Activated CD4-positive, CD25-positive, alpha-beta regulatory T cell treated with anti-CD3 and anti-CD28 coated beads, Interleukin-2, amount 50 U/mL, for 24 hours (primary cell): ENCODE measurements around the gene PDLIM7.

Experiments
- ATAC-seq, 2 donors: fragments of 150-1000 bp; cut with Tn5 transposase; one replicate each; pipeline ENCODE4 v1.10.0; 2021; ENCODE audit warnings: mild to moderate bottlenecking in 1 of 2, moderate library complexity in 1 of 2

Gene PDLIM7

DNA sequence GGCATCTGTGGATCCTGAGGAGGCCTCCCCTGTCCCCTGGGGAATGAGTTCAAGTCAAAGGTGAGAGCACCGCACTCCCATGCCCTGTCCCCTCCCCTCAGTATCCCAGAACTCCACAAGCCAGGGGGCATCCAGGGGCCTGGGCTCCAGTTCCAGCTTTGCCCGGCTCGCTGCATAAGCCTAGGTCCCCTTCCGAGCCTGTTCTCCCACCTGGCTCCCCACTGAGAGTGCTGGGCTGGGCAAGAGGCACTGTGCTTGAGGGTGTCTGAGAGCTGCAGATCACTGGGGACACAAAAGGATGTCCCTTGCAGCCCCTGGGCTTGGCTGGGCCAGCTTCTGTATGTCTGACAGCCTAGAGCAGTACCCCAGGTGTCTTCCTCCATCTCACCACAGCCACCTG lies 7.7 kb upstream of the PDLIM7 start:
- ATAC-seq: no peak

DNA sequence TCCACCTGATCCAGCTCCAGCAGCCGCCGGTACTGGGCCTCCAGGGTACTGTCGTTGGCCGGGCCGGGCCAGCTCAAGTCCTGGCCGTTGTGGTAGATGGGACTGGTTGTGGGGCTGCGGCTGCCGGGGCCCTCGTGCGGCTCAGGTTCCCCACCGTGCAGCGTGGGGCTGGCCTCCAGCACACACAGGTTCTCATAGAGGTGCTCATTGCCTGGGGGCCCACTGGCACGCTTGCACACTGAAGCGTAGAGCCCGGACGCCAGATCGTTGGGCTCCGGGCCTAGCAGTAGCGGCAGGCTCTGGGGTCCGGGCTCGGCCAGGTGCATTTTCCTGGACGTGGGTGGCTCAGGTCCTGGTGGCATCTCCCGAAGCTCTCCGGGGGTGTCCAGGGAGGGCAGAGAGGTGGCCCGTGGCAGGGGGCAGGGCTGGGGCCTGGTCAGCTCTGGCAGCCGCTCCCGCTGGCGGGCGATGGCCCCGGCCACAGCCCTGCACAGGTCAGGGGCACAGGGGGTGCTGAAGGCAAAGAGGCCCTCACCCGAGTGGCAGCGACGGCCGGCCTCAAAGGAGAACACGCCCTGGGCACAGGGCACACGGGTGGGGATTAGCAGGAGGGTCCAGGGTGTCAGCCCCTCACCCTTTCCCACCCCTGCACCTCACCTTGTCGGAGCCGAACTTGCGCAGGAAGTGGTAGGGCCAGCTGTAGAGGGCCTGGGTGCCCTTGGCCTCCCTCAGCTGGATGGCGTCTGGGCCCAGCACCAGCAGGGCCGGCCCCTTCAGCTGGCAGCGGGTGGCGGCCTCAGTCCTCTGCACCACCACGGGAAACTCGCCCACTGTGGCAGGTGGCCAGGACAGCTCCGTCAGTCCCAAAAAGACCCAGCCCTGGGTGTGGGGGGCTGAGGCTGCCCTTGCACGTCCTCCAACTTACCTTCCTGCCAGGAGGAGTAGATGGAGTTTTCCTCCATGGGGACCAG lies 7.0 kb upstream of the PDLIM7 start:
- ATAC-seq: no peak

DNA sequence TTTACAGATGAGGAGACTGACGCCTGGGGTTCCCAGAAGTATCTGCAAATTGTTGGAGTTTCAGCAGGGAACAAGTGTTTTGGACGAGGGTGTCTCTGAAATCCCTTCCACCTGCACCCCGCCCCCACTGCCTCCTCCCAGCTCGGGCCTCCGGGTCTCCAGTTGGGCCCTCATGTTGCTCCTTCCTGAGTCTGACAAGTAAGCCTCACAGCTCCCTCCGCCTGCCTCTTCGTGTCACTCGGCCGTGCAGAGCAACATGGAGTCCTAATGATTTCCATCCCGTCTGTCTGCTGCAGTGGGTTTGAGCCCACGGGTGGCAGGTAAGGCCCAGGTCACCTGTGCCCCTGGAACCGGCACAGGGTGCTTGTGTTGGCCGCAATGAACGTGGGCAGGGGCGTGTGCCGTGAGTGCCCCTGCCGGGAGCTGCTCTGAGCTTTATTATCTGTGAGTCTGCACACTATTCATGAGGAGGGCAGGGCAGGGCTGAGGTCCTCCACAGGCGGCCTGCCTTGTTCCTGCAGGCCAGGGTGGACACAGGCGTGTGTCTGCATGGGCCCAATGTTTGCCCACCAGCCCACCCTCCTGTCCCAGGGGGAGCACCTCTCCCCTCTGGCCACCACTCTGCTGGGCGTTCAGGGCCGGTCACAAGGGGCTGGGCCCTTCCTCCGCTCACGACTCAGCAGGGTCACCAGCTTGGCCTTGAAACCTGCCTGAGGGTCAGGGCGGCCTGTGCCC lies 6.1 kb upstream of the PDLIM7 start:
- ATAC-seq: no peak

GRCh38 chr5:177502886-177503285 lies 5.5 kb upstream of the PDLIM7 start:
- ATAC-seq: no peak

- no peak for ATAC-seq
These were observed 4.7 kb upstream of the PDLIM7 start for GRCh38 chr5:177501874-177502678.

GRCh38 chr5:177500685-177501522 lies 3.5 kb upstream of the PDLIM7 start:
- peak in 1 of 2 donors; percentile 43 for ATAC-seq

GRCh38 chr5:177499842-177500241 lies 2.4 kb upstream of the PDLIM7 start:
- no peak for ATAC-seq

- no peak for ATAC-seq
These were observed 796 bp upstream of the PDLIM7 start for GRCh38 chr5:177498013-177498787.

DNA sequence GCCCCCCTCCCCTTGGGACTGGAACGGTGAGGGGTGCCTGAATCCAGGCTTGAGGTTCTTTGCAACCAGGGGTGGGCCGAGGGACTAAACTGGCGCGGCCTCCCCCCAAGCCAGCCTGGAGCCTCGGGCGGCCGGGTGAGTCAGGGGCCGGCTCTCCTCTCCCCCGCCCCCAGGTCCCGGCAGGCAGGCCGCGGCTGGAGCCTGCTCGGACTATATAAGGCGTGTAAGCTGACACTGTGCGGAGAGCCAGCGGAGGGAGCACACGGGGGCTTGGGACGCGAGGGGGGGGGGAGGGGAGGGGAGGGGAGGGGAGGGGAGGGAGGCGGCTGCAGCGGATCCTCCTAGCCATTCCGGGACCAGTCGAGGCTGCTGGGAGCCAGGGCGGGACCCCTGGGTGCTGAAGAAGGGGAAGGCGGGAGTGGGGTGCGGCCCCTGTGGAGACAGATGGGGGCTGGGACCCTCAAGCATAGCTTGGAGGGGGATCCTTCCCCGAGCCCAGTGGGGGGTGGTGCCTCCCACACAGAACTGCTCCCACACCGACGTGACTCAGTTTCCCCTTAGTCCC lies 595 bp downstream of the PDLIM7 start:
- no peak for ATAC-seq

DNA sequence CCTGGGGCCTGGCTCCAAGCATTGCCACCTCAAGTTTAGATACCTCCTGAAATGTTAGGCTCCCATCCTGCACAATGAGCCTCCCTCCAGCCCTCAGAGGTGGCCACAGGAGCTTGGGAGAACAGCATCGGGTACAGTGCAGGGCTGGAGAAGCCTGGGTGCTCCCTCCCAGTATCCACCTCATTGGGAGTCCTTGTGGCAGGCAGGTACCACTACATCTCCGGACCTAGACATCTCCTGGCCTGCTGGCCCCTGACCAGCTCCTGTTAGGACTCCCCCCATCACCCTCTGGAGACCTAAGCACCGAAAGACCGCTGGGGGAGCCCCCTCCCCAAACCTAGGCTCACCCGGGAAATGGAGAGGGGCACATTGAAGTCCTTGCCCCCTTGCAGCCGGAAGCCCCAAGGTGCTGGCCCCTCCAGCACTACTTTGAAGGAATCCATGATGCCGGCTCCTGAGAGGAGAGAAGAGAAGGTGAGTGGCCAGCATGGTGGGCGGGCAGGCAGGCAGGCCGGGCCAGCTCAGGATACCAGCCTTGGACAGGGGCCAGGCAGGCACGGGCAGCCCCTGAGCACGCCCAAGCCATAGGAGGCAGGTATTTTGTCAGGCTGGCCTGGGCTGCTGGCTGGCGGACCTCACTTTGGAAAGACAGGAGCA lies 1.2 kb downstream of the PDLIM7 start:
- ATAC-seq: no peak

- no peak for ATAC-seq
These were observed 2.0 kb downstream of the PDLIM7 start for GRCh38 chr5:177495243-177496060.

GRCh38 chr5:177494346-177495195 lies 2.8 kb downstream of the PDLIM7 start:
- ATAC-seq: peak; percentile 59 to 65

- no peak for ATAC-seq
These were observed 3.5 kb downstream of the PDLIM7 start for GRCh38 chr5:177493795-177494345.

DNA sequence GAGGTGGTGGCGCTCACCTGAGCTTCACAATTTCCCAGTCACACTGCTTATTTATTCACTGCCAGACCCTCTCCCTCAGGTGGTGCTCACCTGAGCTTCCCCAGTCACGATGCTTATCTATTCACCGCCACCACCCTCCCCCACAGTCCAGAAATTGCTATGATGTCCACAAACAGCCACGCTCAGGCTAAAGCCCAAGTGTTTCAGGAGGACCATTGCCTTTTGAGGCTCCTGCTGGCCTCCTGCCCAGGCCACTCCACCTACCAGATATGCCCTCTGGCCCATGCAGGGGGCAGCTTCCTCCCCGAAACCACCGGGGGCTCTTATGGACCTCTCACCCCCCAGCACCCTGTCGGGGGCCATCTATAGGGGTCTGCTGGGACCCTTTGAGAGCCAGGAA lies 4.6 kb downstream of the PDLIM7 start:
- no peak for ATAC-seq

DNA sequence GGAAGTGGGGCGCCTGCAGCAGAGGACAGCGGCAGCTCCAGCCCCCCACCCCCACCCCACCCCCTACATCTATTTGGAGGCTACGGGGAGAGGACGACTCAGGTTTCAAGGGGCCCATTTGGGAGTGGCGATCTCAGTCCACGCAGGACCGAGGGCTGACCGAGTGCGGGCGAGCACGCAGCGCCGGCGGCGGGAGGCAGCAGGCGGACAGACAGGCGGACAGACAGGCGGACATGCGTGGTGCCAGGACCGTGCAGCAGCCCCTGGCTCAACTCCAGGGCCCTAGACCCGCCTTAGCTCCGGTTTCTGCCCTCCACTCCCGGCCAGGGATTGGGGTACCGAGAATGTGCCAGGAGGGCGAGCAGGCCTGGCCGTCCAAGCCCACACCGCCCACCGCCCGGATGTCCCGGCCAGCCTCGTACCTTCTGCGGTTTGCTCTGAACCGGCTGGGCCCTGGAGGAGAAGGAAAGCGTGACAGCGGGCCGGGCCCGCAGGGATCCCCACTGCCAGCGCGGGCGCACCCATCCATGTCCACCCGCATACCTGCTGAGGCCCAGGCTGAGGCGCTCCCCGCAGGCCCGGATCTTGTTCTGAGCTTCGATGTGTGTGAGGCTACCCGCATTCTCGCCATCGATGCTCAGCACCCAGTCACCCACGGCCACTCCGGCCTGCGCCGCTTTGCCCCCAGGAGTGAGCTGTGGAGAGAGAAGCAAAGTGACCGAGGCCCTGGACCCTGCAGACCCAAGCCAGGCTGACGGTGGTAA lies 5.2 kb downstream of the PDLIM7 start:
- no peak for ATAC-seq

GRCh38 chr5:177491429-177491945 lies 5.9 kb downstream of the PDLIM7 start:
- no peak for ATAC-seq

GRCh38 chr5:177490992-177491391 lies 6.4 kb downstream of the PDLIM7 start:
- no peak for ATAC-seq
